ENCODE measurements around the gene VPS4A. TPM values are rescaled to one million over a fixed set of nuclear protein-coding genes. Genes with fewer than 3 reads are reported as not detected.

The VPS4A gene
- total and polyA plus RNA-seq, 2 of the 8 experiments (the other 6 are each of a cell fraction or from before 2014, with no cell fraction given), result 14.1 to 24.1 TPM

DNA sequence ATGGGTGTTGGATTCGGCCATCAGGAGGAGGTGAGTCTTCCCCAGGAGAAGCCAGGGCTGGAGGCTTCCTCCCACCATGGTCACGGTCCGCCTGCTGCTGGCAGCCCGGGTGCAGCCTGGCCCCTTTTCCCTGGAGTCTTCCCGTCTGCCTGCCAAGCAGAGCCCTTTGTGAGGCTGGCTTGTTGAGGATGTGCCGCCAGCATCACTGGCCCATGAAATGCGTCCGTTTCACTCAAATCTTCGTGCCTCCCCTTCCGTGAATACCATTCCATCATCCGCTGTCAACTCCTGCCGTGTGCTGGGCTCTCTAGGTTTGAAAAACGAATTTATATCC, 9.6 kb downstream of the VPS4A start:
- peaks cover 4% of the 10 kb centered on the region for H3K79me1 ChIP-seq (ENCODE audit: low read depth, low read length)
- H3K14ac ChIP-seq (ENCODE audit: insufficient read length), result no peak overlapping the region
- no peaks in the 10 kb centered on the region for H3K4me1 ChIP-seq (replicated peaks in 1 of 4; ENCODE audit: control insufficient read depth in 3 of 4, insufficient read depth in 4 of 4, low read length in 3 of 4)
- H3K79me2 ChIP-seq (ENCODE audit: control insufficient read depth in 1 of 2, insufficient read depth in 2 of 2, low read length in 2 of 2), result peaks cover 0 to 24% of the 10 kb centered on the region in 2 experiments; a peak in 3 of 4 replicates
- no peaks in the 10 kb centered on the region for H3K9me3 ChIP-seq (ENCODE audit: insufficient read depth in 2 of 2, low read depth in 1 of 2, low read length in 1 of 2)
- H3K9ac ChIP-seq (replicated peaks in 1 of 4; ENCODE audit: extremely low read depth in 1 of 4, low read depth in 3 of 4, low read length in 3 of 4), result no peak overlapping the region
- no peak overlapping the region for H2BK120ac ChIP-seq (replicated peaks; ENCODE audit: low read depth, low read length)
- H3K23me2 ChIP-seq (ENCODE audit: low read depth, low read length), result no peaks in the 10 kb centered on the region; the same call in 1 of the 2 replicates
- H3K56ac ChIP-seq (replicated peaks; ENCODE audit: insufficient read length, low read depth, low read length), result no peak overlapping the region
- H3K36me3 ChIP-seq (ENCODE audit: control insufficient read depth in 2 of 4, insufficient read depth in 4 of 4, low read length in 3 of 4), result peaks cover 26 to 78% (median 51%) of the 10 kb centered on the region in 4 experiments
- no peak overlapping the region for H3K18ac ChIP-seq (ENCODE audit: extremely low read depth, low read length)
- ChIA-PET CTCF (ENCODE audit: partially characterized antibody) (no interaction called here), POLR2A (ENCODE audit: partially characterized antibody) (interaction anchor here (1.4 to 24.8 kb wide), 2 partner anchors 16 to 137 kb away, joined by 3 to 497 read pairs; partner anchors contain the start of genes COG8, NIP7, PDF and TMED6)
- no peak overlapping the region for H4K8ac ChIP-seq (ENCODE audit: extremely low read depth, insufficient read depth, low read length)
- no peak; a peak in 1 of 3 replicates for TF ChIP-seq POLR2A (IDR thresholded peaks at IDR 0.05; ENCODE audit: control extremely low read depth in 1 of 2, low read depth in 2 of 2, low read length in 2 of 2)
- TF ChIP-seq GABPA (IDR thresholded peaks at IDR 0.05; ENCODE audit: borderline replicate concordance, insufficient read depth, low read length), result no peak
- no peak for TF ChIP-seq KDM4A (IDR thresholded peaks at IDR 0.05; ENCODE audit: low read depth, low read length, severe bottlenecking)
- TF ChIP-seq BACH1 (IDR thresholded peaks at IDR 0.05; ENCODE audit: low read length), result no peak
- no peak for TF ChIP-seq SP4 (IDR thresholded peaks at IDR 0.05; ENCODE audit: low read length)
- TF ChIP-seq CBX8 (IDR thresholded peaks at IDR 0.05; ENCODE audit: borderline replicate concordance, low read depth, low read length), result no peak
- no peak for TF ChIP-seq RNF2 (IDR thresholded peaks at IDR 0.05; ENCODE audit: borderline replicate concordance, low read depth, low read length, missing control alignments, poor library complexity, severe bottlenecking)
- TF ChIP-seq GTF2F1 (IDR thresholded peaks at IDR 0.05; ENCODE audit: borderline replicate concordance, low read depth, low read length), result no peak
- H3K4me3 ChIP-seq (ENCODE audit: extremely low read depth in 1 of 4, insufficient read depth in 2 of 4, low read depth in 3 of 4, low read length in 4 of 4), result no peak overlapping the region
- FAIRE-seq, result no peak
- no peak overlapping the region for H4K91ac ChIP-seq (replicated peaks; ENCODE audit: insufficient read length, low read length)
- H4K5ac ChIP-seq (ENCODE audit: insufficient read length, low read depth, low read length), result no peak overlapping the region
- no peak overlapping the region for H3K23ac ChIP-seq (ENCODE audit: insufficient read length)
- H2AK5ac ChIP-seq (ENCODE audit: low read depth, low read length), result no peak overlapping the region
- H3K4me2 ChIP-seq (ENCODE audit: insufficient read depth in 1 of 2, low read depth in 2 of 2, low read length in 2 of 2), result no peak overlapping the region
- peaks cover 5 to 31% of the 10 kb centered on the region in 2 experiments for H4K20me1 ChIP-seq (replicated peaks in 1 of 2; ENCODE audit: control insufficient read depth in 1 of 2, insufficient read depth in 2 of 2, low read length in 2 of 2)
- no peak overlapping the region for H2BK15ac ChIP-seq (ENCODE audit: low read length)
- no peak overlapping the region for H2AFZ ChIP-seq (ENCODE audit: low read length)
- H2BK12ac ChIP-seq (ENCODE audit: low read depth, low read length), result no peak overlapping the region
- no peak overlapping the region for H3K4ac ChIP-seq (replicated peaks; ENCODE audit: insufficient read length, low read depth, low read length)
- H2BK5ac ChIP-seq (ENCODE audit: low read depth, low read length), result no peak overlapping the region
- no peak overlapping the region for H3K27ac ChIP-seq (ENCODE audit: low read depth, low read length)
- no peak overlapping the region for H2BK20ac ChIP-seq (ENCODE audit: low read length)
- DNase-seq (ENCODE audit: low read depth in 1 of 2, low spot score in 2 of 2), result no peak
- WGBS, 2 experiments (ENCODE audit: extremely low coverage in 1 of 2, insufficient coverage in 1 of 2, insufficient read length in 1 of 2, insufficient replicate concordance in 2 of 2, low coverage in 1 of 2, low lambda C conversion rate in 2 of 2, missing lambda C conversion rate in 1 of 2), result 93% methylated on average over 13 of the region's 13 CpGs; no CpG with 5 or more reads in 1 of the 2 experiments
- no peaks in the 10 kb centered on the region for H3K27me3 ChIP-seq (replicated peaks in 1 of 4; ENCODE audit: control insufficient read depth in 3 of 4, extremely low read depth in 1 of 4, insufficient read depth in 3 of 4, low read length in 3 of 4)

All from H1 (cell line).